Measurements from ENCODE around the gene PTPRM. TPM values are rescaled to one million over a fixed set of nuclear protein-coding genes. Genes with fewer than 3 reads are reported as not detected.

Gene PTPRM
- total RNA-seq, 1 donor from 2014 or later, result 65.5 TPM

DNA sequence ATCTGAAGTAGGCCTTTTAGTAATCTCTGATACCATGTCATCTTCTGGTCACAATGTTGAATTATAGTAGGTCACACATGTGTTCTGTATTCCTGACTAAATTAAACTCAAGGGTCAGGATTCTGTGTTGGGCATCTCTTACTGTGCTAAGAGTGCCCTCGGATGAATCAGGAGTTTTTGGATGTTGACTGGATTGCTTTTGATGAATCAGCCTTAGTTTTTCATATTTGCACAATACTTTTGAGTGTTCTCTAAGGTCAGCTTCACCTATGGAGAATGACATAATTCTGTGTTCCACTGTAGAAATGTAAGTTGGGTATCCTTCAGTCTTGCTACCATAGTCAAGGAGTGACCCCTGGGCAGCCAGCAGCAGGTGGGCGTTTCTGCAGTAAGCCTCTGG is 190.1 kb downstream of the PTPRM start:
- Histone ChIP-seq H3K36me3 (ENCODE audit: control insufficient read depth, insufficient read depth, low read length) (no peaks in the 10 kb centered on the region), H3K4me3 (ENCODE audit: low read depth, low read length) (no peak overlapping the region), H3K27me3 (ENCODE audit: control insufficient read depth, insufficient read depth, low read length) (no peaks in the 10 kb centered on the region)
- DNase-seq (ENCODE audit: low read depth), result no peak
- TF ChIP-seq, protein P1, sequence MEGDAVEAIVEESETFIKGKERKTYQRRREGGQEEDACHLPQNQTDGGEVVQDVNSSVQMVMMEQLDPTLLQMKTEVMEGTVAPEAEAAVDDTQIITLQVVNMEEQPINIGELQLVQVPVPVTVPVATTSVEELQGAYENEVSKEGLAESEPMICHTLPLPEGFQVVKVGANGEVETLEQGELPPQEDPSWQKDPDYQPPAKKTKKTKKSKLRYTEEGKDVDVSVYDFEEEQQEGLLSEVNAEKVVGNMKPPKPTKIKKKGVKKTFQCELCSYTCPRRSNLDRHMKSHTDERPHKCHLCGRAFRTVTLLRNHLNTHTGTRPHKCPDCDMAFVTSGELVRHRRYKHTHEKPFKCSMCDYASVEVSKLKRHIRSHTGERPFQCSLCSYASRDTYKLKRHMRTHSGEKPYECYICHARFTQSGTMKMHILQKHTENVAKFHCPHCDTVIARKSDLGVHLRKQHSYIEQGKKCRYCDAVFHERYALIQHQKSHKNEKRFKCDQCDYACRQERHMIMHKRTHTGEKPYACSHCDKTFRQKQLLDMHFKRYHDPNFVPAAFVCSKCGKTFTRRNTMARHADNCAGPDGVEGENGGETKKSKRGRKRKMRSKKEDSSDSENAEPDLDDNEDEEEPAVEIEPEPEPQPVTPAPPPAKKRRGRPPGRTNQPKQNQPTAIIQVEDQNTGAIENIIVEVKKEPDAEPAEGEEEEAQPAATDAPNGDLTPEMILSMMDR (IDR thresholded peaks at IDR 0.05; ENCODE audit: insufficient read depth, low read length, poor library complexity, severe bottlenecking), result no peak

DNA sequence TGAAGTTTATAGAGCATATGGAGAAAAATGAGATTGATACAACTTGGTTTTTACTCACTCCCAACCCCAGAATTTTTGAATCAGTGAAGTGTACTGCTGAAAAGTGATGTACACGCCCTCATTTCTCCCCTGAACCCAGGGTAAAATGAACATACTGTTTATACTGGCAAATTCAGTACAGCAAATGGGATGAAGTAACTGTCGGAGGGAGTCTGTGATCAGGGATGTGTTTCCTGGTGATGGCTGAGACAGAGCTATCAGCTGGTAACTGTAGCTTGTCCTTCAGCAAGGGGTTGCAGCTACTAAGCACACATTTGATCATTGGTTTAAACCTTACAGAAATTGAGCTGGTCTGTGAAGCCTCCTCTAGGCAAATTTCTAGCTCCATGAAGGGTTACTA is 191.6 kb downstream of the PTPRM start:
- DNase-seq (ENCODE audit: low read depth), result no peak
- TF ChIP-seq, protein P1 (IDR thresholded peaks at IDR 0.05; ENCODE audit: insufficient read depth, low read length, poor library complexity, severe bottlenecking), result no peak
- H3K4me3 ChIP-seq (ENCODE audit: low read depth, low read length), result no peak overlapping the region
- H3K36me3 ChIP-seq (ENCODE audit: control insufficient read depth, insufficient read depth, low read length), result no peaks in the 10 kb centered on the region
- no peaks in the 10 kb centered on the region for H3K27me3 ChIP-seq (ENCODE audit: control insufficient read depth, insufficient read depth, low read length)

DNA sequence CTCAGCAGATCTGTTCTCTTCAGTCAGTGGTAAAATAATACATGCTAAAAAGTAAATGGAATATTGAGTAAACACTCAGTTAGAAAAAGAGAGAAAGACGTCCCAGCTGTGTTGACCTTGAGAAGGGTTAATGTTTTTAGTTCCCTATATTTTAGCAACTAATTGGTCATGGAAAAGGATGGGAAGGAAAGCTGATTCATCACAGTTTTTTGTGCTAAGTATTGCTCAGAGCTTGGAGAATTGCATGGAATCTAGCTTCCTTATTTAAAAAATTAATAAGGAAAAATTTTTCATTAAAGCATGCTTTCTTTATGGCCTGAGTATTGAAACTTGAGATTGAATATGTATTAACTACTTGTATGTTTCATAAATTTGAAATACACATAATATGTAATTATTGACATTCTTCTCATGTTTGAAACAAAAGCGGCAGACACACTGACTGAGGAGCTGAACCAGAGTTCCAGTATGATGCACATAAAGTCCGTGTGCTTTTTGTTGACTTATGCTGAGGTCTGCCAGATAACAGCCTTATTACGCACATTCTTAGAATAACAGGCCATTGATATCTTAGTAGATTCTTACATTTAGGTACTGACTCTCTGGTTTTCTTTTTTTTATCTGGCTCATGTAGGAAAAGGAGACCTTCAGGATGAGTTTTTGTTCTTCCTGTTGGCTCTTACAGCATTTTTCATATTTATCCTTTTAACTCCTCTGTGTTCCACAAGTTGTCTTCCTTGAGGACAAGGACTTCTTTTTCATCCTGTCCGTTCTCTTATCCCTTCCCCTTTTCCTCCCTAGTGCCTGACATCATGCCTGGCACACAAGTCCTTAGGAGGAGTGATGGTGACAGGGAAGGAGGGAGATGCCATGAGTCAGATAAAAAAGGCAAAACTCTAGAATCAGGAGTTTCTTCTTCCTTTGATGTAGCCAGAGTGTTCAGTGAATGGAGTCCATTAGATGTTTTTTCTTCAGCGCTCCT is 194.1 kb downstream of the PTPRM start:
- TF ChIP-seq, protein P1 (IDR thresholded peaks at IDR 0.05; ENCODE audit: insufficient read depth, low read length, poor library complexity, severe bottlenecking), result no peak

DNA sequence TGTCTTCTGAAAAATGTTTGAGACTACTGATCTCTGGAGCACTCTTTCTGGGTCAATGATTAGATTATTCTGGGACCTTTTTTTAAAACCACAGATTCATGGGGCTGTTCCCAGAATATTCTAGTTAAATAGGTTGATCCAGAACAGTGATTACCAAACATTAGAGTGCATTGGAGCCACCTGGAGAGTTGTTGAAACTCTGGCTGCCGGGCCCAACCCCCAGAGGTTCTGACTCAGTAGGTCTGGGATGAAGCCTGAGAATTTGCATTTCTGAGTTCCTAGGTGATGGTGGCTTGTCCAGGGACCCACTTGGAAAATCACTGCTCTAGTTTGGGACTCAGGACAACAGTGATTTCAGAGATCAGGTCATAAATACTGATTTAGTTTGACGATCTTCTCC is 197.3 kb downstream of the PTPRM start:
- no peak for DNase-seq (ENCODE audit: low read depth)
- TF ChIP-seq, protein P1 (IDR thresholded peaks at IDR 0.05; ENCODE audit: insufficient read depth, low read length, poor library complexity, severe bottlenecking), result no peak
- H3K36me3 ChIP-seq (ENCODE audit: control insufficient read depth, insufficient read depth, low read length), result no peaks in the 10 kb centered on the region
- H3K4me3 ChIP-seq (ENCODE audit: low read depth, low read length), result no peak overlapping the region
- no peaks in the 10 kb centered on the region for H3K27me3 ChIP-seq (ENCODE audit: control insufficient read depth, insufficient read depth, low read length)

More for the DNA sequence above, 194.1 kb downstream of the PTPRM start:
- Histone ChIP-seq H3K36me3 (ENCODE audit: control insufficient read depth, insufficient read depth, low read length) (no peaks in the 10 kb centered on the region), H3K4me3 (ENCODE audit: low read depth, low read length) (no peak overlapping the region), H3K27me3 (ENCODE audit: control insufficient read depth, insufficient read depth, low read length) (no peaks in the 10 kb centered on the region)
- no peak for DNase-seq (ENCODE audit: low read depth)

DNA sequence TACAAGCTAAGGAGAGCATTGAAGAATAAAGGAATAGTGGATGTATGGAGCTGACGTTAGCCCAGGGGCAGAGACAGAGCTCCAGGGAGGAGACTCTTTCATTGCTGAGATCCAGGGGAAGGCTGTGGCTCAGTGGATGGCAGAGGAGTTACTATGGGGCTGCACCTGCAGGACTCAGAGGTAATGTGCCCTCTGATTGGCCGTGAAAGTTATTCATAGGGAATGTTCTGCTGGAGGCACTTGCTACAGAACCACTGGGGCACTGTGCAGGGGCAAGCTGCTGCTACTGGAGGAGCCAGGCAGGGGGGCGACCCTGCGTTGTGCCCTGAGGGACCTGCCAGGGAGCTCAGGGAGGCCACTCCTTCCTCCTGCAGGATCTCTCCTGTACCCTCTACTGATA is 199.2 kb downstream of the PTPRM start:
- no peak overlapping the region for H3K4me3 ChIP-seq (ENCODE audit: low read depth, low read length)
- H3K36me3 ChIP-seq (ENCODE audit: control insufficient read depth, insufficient read depth, low read length), result no peaks in the 10 kb centered on the region
- TF ChIP-seq, protein P1 (IDR thresholded peaks at IDR 0.05; ENCODE audit: insufficient read depth, low read length, poor library complexity, severe bottlenecking), result no peak
- no peak for DNase-seq (ENCODE audit: low read depth)
- no peaks in the 10 kb centered on the region for H3K27me3 ChIP-seq (ENCODE audit: control insufficient read depth, insufficient read depth, low read length)
